Neural cell (in vitro differentiated cells): ENCODE measurements around the gene JDP2. TPM values are rescaled to one million over a fixed set of nuclear protein-coding genes. Genes with fewer than 3 reads are reported as not detected.

Source experiments
- H2AFZ ChIP-seq: fragments of 200-600, 300-800 bp; sonication (generic), shearing (Covaris generic); 2 replicates; pipeline ENCODE4 v1.6.0; 2014; ENCODE audit warnings: low read depth, mild to moderate bottlenecking, antibody characterized with exemption, low read length, moderate library complexity
- H3F3A ChIP-seq: fragments of 200-600 bp; shearing (Covaris generic); 2 replicates; pipeline ENCODE4 v1.6.1; 2016; ENCODE audit warnings: mild to moderate bottlenecking, moderate library complexity, mixed read lengths, antibody characterized with exemption, low read length; ENCODE audit not compliant: insufficient read depth, poor library complexity, severe bottlenecking
- H3K27ac ChIP-seq: fragments of 200-600, 300-800 bp; sonication (generic), shearing (Covaris generic); 2 replicates; pipeline ENCODE4 v1.5.1; 2014; ENCODE audit warnings: mild to moderate bottlenecking, low read length, moderate library complexity
- H3K27me3 ChIP-seq: fragments of 300-800, 200-600 bp; sonication (generic), shearing (Covaris generic); 2 replicates; pipeline ENCODE4 v1.6.0; 2014; ENCODE audit warnings: mild to moderate bottlenecking, low read depth, low read length, moderate library complexity; ENCODE audit not compliant: insufficient read depth
- H3K36me3 ChIP-seq: fragments of 300-800, 200-600 bp; sonication (generic), shearing (Covaris generic); 2 replicates; pipeline ENCODE4 v1.5.1; 2014; ENCODE audit warnings: mild to moderate bottlenecking, antibody characterized with exemption, low read length, moderate library complexity; ENCODE audit not compliant: insufficient read depth
- H3K4me2 ChIP-seq: fragments of 300-800, 200-600 bp; sonication (generic), shearing (Covaris generic); 2 replicates; pipeline ENCODE4 v1.6.0; 2014; ENCODE audit warnings: mild to moderate bottlenecking, low read length
- H3K4me3 ChIP-seq: fragments of 300-800, 200-600 bp; sonication (generic), shearing (Covaris generic); 2 replicates; pipeline ENCODE4 v1.5.1; 2014; ENCODE audit warnings: mild to moderate bottlenecking, low read length, moderate library complexity
- H3K79me2 ChIP-seq: fragments of 200-600 bp; shearing (Covaris generic); replicated peaks from 2 replicates; pipeline ENCODE4 v1.6.0; 2014; ENCODE audit warnings: mild to moderate bottlenecking, low read length, moderate library complexity; ENCODE audit not compliant: insufficient read depth
- H3K9ac ChIP-seq: fragments of 300-800, 200-600 bp; sonication (generic), shearing (Covaris generic); 2 replicates; pipeline ENCODE4 v1.6.1; 2016; ENCODE audit warnings: mild to moderate bottlenecking, low read length, mixed read lengths
- H3K9me2 ChIP-seq: fragments of 200-600 bp; shearing (Covaris generic); 2 replicates; pipeline ENCODE4 v1.6.1; 2016; ENCODE audit warnings: mild to moderate bottlenecking, low read length, mixed read lengths; ENCODE audit not compliant: insufficient read depth
- H3K9me3 ChIP-seq: fragments of 200-600, 300-800 bp; sonication (generic), shearing (Covaris generic); 2 replicates; pipeline ENCODE4 v1.6.1; 2016; ENCODE audit warnings: mild to moderate bottlenecking, mixed run types, low read length, moderate library complexity, mixed read lengths
- H4K20me1 ChIP-seq: fragments of 200-600 bp; shearing (Covaris generic); 2 replicates; pipeline ENCODE4 v1.6.1; 2016; ENCODE audit warnings: mild to moderate bottlenecking, mixed run types; ENCODE audit not compliant: insufficient read depth
- CTCF ChIP-seq: fragments of 450-650 bp; IDR thresholded peaks from 2 replicates; pipeline ENCODE4 v1.5.1; 2014; ENCODE audit warnings: antibody characterized with exemption, mild to moderate bottlenecking, moderate library complexity; ENCODE audit not compliant: poor library complexity, severe bottlenecking
- EP300 ChIP-seq: fragments of 450-650 bp; conservative IDR thresholded peaks from 2 replicates; pipeline ENCODE4 v1.6.1; 2014; ENCODE audit warnings: antibody characterized with exemption, mild to moderate bottlenecking, moderate library complexity; ENCODE audit not compliant: poor library complexity, severe bottlenecking
- EZH2 ChIP-seq: fragments of 200-600, 300-800 bp; shearing (Covaris generic), sonication (generic); IDR thresholded peaks from 2 replicates; pipeline ENCODE4 v1.6.1; 2014; ENCODE audit warnings: antibody characterized with exemption, low read length, borderline replicate concordance, mild to moderate bottlenecking; ENCODE audit not compliant: insufficient read depth, poor library complexity, severe bottlenecking
- MXI1 ChIP-seq: fragments of 450-650 bp; conservative IDR thresholded peaks from 2 replicates; pipeline ENCODE4 v1.6.1; 2014; ENCODE audit warnings: antibody characterized with exemption, mild to moderate bottlenecking; ENCODE audit not compliant: poor library complexity, severe bottlenecking
- POLR2AphosphoS5 ChIP-seq: IDR thresholded peaks from 2 replicates; pipeline ENCODE4 v1.6.1; 2012
- RAD21 ChIP-seq: fragments of 450-650 bp; conservative IDR thresholded peaks from 2 replicates; pipeline ENCODE4 v1.6.1; 2014; ENCODE audit warnings: antibody characterized with exemption, mild to moderate bottlenecking, moderate library complexity
- REST ChIP-seq: IDR thresholded peaks from 2 replicates; pipeline ENCODE4 v1.6.1; 2012; ENCODE audit warnings: borderline replicate concordance
- SMC3 ChIP-seq: fragments of 450-650 bp; conservative IDR thresholded peaks from 2 replicates; pipeline ENCODE4 v1.6.1; 2014; ENCODE audit warnings: antibody characterized with exemption, mild to moderate bottlenecking, moderate library complexity; ENCODE audit not compliant: poor library complexity
- TAF1 ChIP-seq: IDR thresholded peaks from 2 replicates; pipeline ENCODE4 v1.6.1; 2012; ENCODE audit warnings: low read depth
- polyA plus RNA-seq: library from polyadenylated mRNA; depleted of rRNA; stranded (reverse); fragments of >200 nt; gene quantifications from 2 replicates; pipeline ENCODE4 v1.2.3, GENCODE V29; 2014

Gene JDP2
- polyA plus RNA-seq, 1 donor from 2014 or later = 20.3 TPM

GRCh38 chr14:75406856-75407255 lies 21.0 kb upstream of the JDP2 start:
- Histone ChIP-seq H3K79me2 (no peaks in the 10 kb centered on the region), H3K9me2 (no peaks in the 10 kb centered on the region), H3F3A (peaks cover 7% of the 10 kb centered on the region), H3K4me2 (no peak overlapping the region), H3K27me3 (no peaks in the 10 kb centered on the region), H3K9me3 (no peaks in the 10 kb centered on the region), H4K20me1 (no peaks in the 10 kb centered on the region), H3K9ac (no peak overlapping the region), H3K36me3 (no peaks in the 10 kb centered on the region), H2AFZ (no peak overlapping the region), H3K27ac (no peak overlapping the region), H3K4me3 (no peak overlapping the region)
- TF ChIP-seq MXI1 = no peak
- TF ChIP-seq EZH2 = no peak
- TF ChIP-seq CTCF = no peak

DNA sequence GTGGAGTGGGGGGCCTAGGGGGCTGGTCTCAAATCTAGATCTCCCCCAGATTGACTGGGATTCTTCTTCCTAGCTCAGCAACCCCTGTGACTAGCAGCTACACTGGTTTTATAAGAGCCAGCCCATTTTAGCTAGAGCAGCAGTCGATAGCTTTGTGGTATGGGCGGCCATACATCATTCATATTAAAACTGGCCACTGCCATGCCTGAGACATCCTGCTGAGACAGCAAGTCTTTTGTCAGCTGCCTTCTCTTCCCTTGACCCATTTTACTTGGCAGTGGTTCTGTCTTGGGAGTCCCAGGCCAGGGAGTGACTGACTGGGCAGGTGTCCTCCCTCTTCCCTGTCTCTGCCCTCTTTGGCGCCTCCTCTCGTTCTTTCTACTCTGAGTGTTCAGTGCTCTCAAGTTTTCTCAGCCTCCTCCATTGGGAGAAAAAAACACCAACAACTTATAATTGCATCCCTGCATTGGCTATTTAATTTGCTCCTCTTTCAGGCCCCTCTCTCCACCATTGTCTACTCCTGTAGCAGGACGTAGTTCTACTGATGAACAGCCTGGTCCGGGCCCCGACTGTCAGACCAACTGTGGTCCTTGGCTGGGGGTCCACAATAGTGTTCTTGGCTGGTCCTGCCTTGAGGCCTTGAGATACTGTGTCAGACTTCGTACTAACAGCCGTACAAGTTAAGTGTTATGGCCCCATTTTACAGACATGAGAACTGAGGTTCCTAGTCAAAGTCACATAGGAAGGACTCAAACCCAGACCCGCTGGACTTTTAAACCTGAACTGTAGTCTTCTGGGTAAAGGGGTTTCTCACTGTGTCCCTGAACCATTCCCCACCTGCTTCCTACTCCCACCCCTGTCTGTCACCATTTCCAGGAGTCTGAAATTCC lies 18.3 kb upstream of the JDP2 start:
- no peaks in the 10 kb centered on the region for H3K36me3 ChIP-seq
- no peaks in the 10 kb centered on the region for H3K9me2 ChIP-seq
- no peaks in the 10 kb centered on the region for H3K9me3 ChIP-seq
- no peak for TF ChIP-seq SMC3
- no peak for TF ChIP-seq MXI1
- TF ChIP-seq POLR2AphosphoS5 = no peak
- TF ChIP-seq TAF1 = no peak
- no peak for TF ChIP-seq CTCF
- no peak for TF ChIP-seq EZH2
- no peak for TF ChIP-seq REST
- no peak for TF ChIP-seq EP300
- no peak for TF ChIP-seq RAD21
- H3K27me3 ChIP-seq = no peaks in the 10 kb centered on the region
- no peaks in the 10 kb centered on the region for H3K79me2 ChIP-seq
- H3F3A ChIP-seq = peaks cover 10% of the 10 kb centered on the region
- no peaks in the 10 kb centered on the region for H4K20me1 ChIP-seq
- H2AFZ ChIP-seq = no peak overlapping the region
- peak overlapping the region; percentile 46 for H3K4me2 ChIP-seq
- H3K9ac ChIP-seq = peak overlapping the region; percentile 52
- peak overlapping the region; percentile 95 for H3K27ac ChIP-seq
- H3K4me3 ChIP-seq = peak overlapping the region; percentile 51
